HepG2 (cell line): ENCODE results near the gene CELSR3. TPM values are rescaled to one million over a fixed set of nuclear protein-coding genes. Genes with fewer than 3 reads are reported as not detected.

Experiments
- ATAD3A ChIP-seq: sonication (generic); formaldehyde crosslinking; IDR thresholded peaks from 2 replicates; pipeline ENCODE4 v1.4.0; 2020; ENCODE audit warnings: missing genetic modification reagents
- EED ChIP-seq: sonication (generic); formaldehyde crosslinking; IDR thresholded peaks from 2 replicates; pipeline ENCODE4 v1.5.0; 2020; ENCODE audit warnings: mild to moderate bottlenecking, missing genetic modification reagents
- ELF3 ChIP-seq: IDR thresholded peaks from 2 replicates; pipeline ENCODE4 v1.6.1; 2016; ENCODE audit warnings: missing genetic modification reagents, missing compliant biosample characterization
- IKZF1 ChIP-seq: fragments of 450-650 bp; IDR thresholded peaks from 2 replicates; pipeline ENCODE4 v1.7.1; 2016
- JUN ChIP-seq: sonication (generic); formaldehyde crosslinking; IDR thresholded peaks from 2 replicates; pipeline ENCODE4 v1.4.0; 2020; ENCODE audit warnings: mild to moderate bottlenecking, missing genetic modification reagents
- MYNN ChIP-seq: sonication (generic); formaldehyde crosslinking; IDR thresholded peaks from 2 replicates; pipeline ENCODE4 v1.4.0; 2020; ENCODE audit warnings: mild to moderate bottlenecking, low read depth, missing genetic modification reagents
- NFKBIZ ChIP-seq: IDR thresholded peaks from 2 replicates; pipeline ENCODE4 v1.6.1; 2018; ENCODE audit warnings: missing genetic modification reagents, missing compliant biosample characterization
- PLRG1 ChIP-seq: fragments of 450-650 bp; conservative IDR thresholded peaks from 2 replicates; pipeline ENCODE4 v1.6.1; 2016
- RERE ChIP-seq: IDR thresholded peaks from 2 replicates; pipeline ENCODE4 v1.6.1; 2016; ENCODE audit warnings: low read depth, missing genetic modification reagents, missing compliant biosample characterization
- TCF12 ChIP-seq, 2 experiments: fragments of 450-650 bp in 1 of 2; sonication (generic) in 1 of 2; formaldehyde crosslinking in 1 of 2; IDR thresholded peaks; 2 replicates each; pipeline versions ENCODE4 v1.6.1 to v1.8.0; 2017 to 2022; ENCODE audit warnings: antibody characterized with exemption in 1 of 2, mild to moderate bottlenecking in 1 of 2, missing genetic modification reagents in 1 of 2, moderate library complexity in 1 of 2
- ZKSCAN8 ChIP-seq: IDR thresholded peaks from 2 replicates; pipeline ENCODE4 v1.6.1; 2016; ENCODE audit warnings: borderline replicate concordance, missing genetic modification reagents, missing compliant biosample characterization
- ZNF121 ChIP-seq: sonication (generic); formaldehyde crosslinking; IDR thresholded peaks from 2 replicates; pipeline ENCODE4 v1.5.0; 2020; ENCODE audit warnings: mild to moderate bottlenecking, missing genetic modification reagents
- ZNF331 ChIP-seq: sonication (generic); formaldehyde crosslinking; IDR thresholded peaks from 2 replicates; pipeline ENCODE4 v1.4.0; 2020; ENCODE audit warnings: missing genetic modification reagents
- ZNF382 ChIP-seq: sonication (generic); formaldehyde crosslinking; IDR thresholded peaks from 2 replicates; pipeline ENCODE4 v1.5.0; 2020; ENCODE audit warnings: missing genetic modification reagents, mild to moderate bottlenecking, borderline replicate concordance
- ZNF441 ChIP-seq: sonication (generic); formaldehyde crosslinking; IDR thresholded peaks from 2 replicates; pipeline ENCODE4 v1.7.0; 2021; ENCODE audit warnings: missing genetic modification reagents, borderline replicate concordance
- ZNF557 ChIP-seq: sonication (generic); formaldehyde crosslinking; IDR thresholded peaks from 2 replicates; pipeline ENCODE4 v1.4.0; 2020; ENCODE audit warnings: missing genetic modification reagents
- ZNF614 ChIP-seq: IDR thresholded peaks from 2 replicates; pipeline ENCODE4 v1.6.1; 2018; ENCODE audit warnings: missing biosample characterization, missing genetic modification reagents, inconsistent platforms, borderline replicate concordance
- ZNF703 ChIP-seq: sonication (generic); formaldehyde crosslinking; IDR thresholded peaks from 2 replicates; pipeline ENCODE4 v1.5.1; 2020; ENCODE audit warnings: missing genetic modification reagents, mild to moderate bottlenecking, moderate library complexity, borderline replicate concordance
- ZNF746 ChIP-seq: sonication (generic); formaldehyde crosslinking; IDR thresholded peaks from 2 replicates; pipeline ENCODE4 v1.8.0; 2022; ENCODE audit warnings: mild to moderate bottlenecking, missing genetic modification reagents
- polyA plus RNA-seq, 8 experiments: library from polyadenylated mRNA; depleted of rRNA in 3 of 8; stranded (reverse) in 7 of 8; unstranded in 1 of 8; fragments of >200 nt; fragmentation: Illumina TruSeq in 4 of 8; extraction: Trizol in 4 of 8; gene quantifications; 2 replicates each; pipeline versions ENCODE4 v1.2.1 to v1.2.3, GENCODE V29; 2011 to 2016; ENCODE audit warnings: low read depth in 4 of 8, missing spikeins in 1 of 8, mixed read lengths in 1 of 8; ENCODE audit not compliant: insufficient read depth in 1 of 8
- total RNA-seq, 5 experiments: library from RNA; depleted of rRNA; stranded (reverse); fragments of >200 nt; fragmentation: Illumina TruSeq; extraction: Trizol; gene quantifications; 2 replicates each; pipeline ENCODE4 v1.2.3, GENCODE V29; 2016; ENCODE audit warnings: low read depth in 1 of 5
- TF ChIP-seq, protein P1 (sequence below): sonication (generic); formaldehyde crosslinking; conservative IDR thresholded peaks from 2 replicates; pipeline ENCODE4 v1.8.0; 2022; ENCODE audit warnings: low read depth, missing genetic modification reagents
- TF ChIP-seq, protein P2 (sequence below): sonication (generic); formaldehyde crosslinking; IDR thresholded peaks from 2 replicates; pipeline ENCODE4 v1.4.0; 2020; ENCODE audit warnings: missing genetic modification reagents

Gene CELSR3
- total and polyA plus RNA-seq, 2 of the 13 experiments (the other 11 are each of a cell fraction or from before 2014, with no cell fraction given), result 5.4 to 6.7 TPM

DNA sequence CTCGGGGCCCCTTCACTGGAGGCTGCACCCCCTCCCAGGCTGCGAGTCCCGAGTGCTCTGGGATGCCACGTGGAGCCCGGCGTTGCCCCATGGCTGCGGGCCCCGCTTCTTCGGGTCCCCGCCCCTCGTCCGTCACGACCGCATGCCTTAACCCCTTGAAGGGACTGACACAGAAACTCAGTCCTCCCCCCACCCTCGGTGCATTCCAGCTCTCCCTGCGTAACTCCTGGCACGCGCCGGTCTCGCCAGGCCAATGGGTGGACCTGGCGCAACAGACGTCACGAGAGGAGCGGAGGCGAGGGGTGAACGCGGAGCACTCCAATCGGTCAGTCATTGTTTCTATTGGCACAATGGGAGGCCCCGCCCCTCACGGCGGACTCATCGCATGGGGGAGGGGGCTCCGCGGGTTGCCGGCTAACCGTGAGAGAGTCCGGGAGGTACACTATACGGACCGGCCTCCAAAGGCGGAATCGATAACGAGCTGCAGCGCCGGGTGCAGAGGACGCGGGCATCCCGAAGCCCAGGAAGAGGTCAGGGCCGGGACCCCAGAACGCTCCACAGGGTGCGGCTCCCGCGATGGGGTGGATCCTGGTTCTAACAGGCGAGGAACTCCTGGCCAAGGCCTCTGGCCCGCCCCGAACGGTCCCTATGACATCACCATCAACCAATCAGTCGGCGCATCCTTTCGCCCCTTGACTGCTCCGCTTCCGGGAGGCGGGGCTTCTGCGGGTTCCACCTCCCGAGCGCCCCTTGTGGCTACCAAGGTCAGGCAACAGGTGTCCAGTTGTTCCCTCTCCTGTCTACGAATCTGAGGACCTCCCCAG, 1.0 kb upstream of the CELSR3 start (continued):
- TF ChIP-seq ZNF614, result peak; percentile 72
- peak; percentile 35; the same call in 1 of the 2 replicates for TF ChIP-seq ZNF331 (CRISPR knock-in tag)
- TF ChIP-seq, protein P1, sequence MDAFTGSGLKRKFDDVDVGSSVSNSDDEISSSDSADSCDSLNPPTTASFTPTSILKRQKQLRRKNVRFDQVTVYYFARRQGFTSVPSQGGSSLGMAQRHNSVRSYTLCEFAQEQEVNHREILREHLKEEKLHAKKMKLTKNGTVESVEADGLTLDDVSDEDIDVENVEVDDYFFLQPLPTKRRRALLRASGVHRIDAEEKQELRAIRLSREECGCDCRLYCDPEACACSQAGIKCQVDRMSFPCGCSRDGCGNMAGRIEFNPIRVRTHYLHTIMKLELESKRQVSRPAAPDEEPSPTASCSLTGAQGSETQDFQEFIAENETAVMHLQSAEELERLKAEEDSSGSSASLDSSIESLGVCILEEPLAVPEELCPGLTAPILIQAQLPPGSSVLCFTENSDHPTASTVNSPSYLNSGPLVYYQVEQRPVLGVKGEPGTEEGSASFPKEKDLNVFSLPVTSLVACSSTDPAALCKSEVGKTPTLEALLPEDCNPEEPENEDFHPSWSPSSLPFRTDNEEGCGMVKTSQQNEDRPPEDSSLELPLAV (CRISPR knock-in tag), result no peak
- TF ChIP-seq PLRG1, result no peak
- no peak for TF ChIP-seq EED (CRISPR knock-in tag)
- TF ChIP-seq ZNF746 (CRISPR knock-in tag), result no peak
- peak; percentile 68 for TF ChIP-seq ELF3
- TF ChIP-seq MYNN (CRISPR knock-in tag), result no peak
- TF ChIP-seq ZNF382 (CRISPR knock-in tag), result no peak
- peak; percentile 90 for TF ChIP-seq ZNF557 (CRISPR knock-in tag)
- no peak for TF ChIP-seq IKZF1
- peak; percentile 75 for TF ChIP-seq JUN (CRISPR knock-in tag)
- no peak for TF ChIP-seq TCF12 (IDR thresholded peaks at IDR 0.05)
- no peak for TF ChIP-seq TCF12 (CRISPR knock-in tag; IDR thresholded peaks at IDR 0.05)
- TF ChIP-seq RERE (CRISPR knock-in tag), result no peak
- TF ChIP-seq ZNF121, result 0 out of 2 replicates have a peak, but pooled peaks have one; percentile 38
- no peak; the same call in 1 of the 2 replicates for TF ChIP-seq ATAD3A (CRISPR knock-in tag)
- TF ChIP-seq ZKSCAN8 (CRISPR knock-in tag), result no peak
- TF ChIP-seq, protein P2, sequence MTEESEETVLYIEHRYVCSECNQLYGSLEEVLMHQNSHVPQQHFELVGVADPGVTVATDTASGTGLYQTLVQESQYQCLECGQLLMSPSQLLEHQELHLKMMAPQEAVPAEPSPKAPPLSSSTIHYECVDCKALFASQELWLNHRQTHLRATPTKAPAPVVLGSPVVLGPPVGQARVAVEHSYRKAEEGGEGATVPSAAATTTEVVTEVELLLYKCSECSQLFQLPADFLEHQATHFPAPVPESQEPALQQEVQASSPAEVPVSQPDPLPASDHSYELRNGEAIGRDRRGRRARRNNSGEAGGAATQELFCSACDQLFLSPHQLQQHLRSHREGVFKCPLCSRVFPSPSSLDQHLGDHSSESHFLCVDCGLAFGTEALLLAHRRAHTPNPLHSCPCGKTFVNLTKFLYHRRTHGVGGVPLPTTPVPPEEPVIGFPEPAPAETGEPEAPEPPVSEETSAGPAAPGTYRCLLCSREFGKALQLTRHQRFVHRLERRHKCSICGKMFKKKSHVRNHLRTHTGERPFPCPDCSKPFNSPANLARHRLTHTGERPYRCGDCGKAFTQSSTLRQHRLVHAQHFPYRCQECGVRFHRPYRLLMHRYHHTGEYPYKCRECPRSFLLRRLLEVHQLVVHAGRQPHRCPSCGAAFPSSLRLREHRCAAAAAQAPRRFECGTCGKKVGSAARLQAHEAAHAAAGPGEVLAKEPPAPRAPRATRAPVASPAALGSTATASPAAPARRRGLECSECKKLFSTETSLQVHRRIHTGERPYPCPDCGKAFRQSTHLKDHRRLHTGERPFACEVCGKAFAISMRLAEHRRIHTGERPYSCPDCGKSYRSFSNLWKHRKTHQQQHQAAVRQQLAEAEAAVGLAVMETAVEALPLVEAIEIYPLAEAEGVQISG, result peak; percentile 72
- TF ChIP-seq ZNF441 (CRISPR knock-in tag), result peak; percentile 86; the same call in 1 of the 2 replicates
- TF ChIP-seq NFKBIZ (CRISPR knock-in tag), result no peak
- TF ChIP-seq ZNF703, result no peak
